SK-N-SH treated with all-trans-retinoic acid at 6 μM for 48 hours (cell line): ENCODE results near the gene PRR29.

Experiments used
- ATAC-seq: fragments of 200-7000 bp; cut with Tn5 transposase; 3 replicates; pipeline ENCODE4 v1.9.1; 2020; ENCODE audit warnings: mild to moderate bottlenecking, moderate library complexity
- BACH2 ChIP-seq: fragments of 250-450 bp; sonication (Bioruptor Pico); IDR thresholded peaks from 2 replicates; pipeline ENCODE4 v1.9.0; 2021; ENCODE audit warnings: mild to moderate bottlenecking, borderline replicate concordance
- CREB5 ChIP-seq: fragments of 250-450 bp; sonication (Bioruptor Pico); IDR thresholded peaks from 2 replicates; pipeline ENCODE4 v1.5.1; 2020; ENCODE audit warnings: low read depth, mild to moderate bottlenecking, moderate library complexity
- CSDC2 ChIP-seq: fragments of 250-450 bp; sonication (Bioruptor Pico); IDR thresholded peaks from 2 replicates; pipeline ENCODE4 v1.5.0; 2020; ENCODE audit warnings: mild to moderate bottlenecking, moderate library complexity
- CSRNP3 ChIP-seq: fragments of 250-450 bp; sonication (Bioruptor Pico); IDR thresholded peaks from 2 replicates; pipeline ENCODE4 v1.5.1; 2021; ENCODE audit warnings: mild to moderate bottlenecking, moderate library complexity
- ESRRG ChIP-seq: fragments of 250-450 bp; sonication (Bioruptor Pico); IDR thresholded peaks from 2 replicates; pipeline ENCODE4 v1.6.1; 2021; ENCODE audit warnings: mild to moderate bottlenecking
- GLIS3 ChIP-seq: fragments of 250-450 bp; sonication (Bioruptor Pico); IDR thresholded peaks from 2 replicates; pipeline ENCODE4 v1.5.0; 2020; ENCODE audit warnings: mild to moderate bottlenecking, moderate library complexity
- ISL1 ChIP-seq: fragments of 250-450 bp; sonication (Bioruptor Pico); IDR thresholded peaks from 2 replicates; pipeline ENCODE4 v2.1.2; 2022; ENCODE audit warnings: mild to moderate bottlenecking, moderate library complexity
- OSR1 ChIP-seq: fragments of 250-450 bp; sonication (Bioruptor Pico); IDR thresholded peaks from 2 replicates; pipeline ENCODE4 v1.8.0; 2022; ENCODE audit warnings: moderate library complexity, mild to moderate bottlenecking, inconsistent platforms
- PATZ1 ChIP-seq: fragments of 250-450 bp; sonication (Bioruptor Pico); IDR thresholded peaks from 2 replicates; pipeline ENCODE4 v1.8.0; 2020; ENCODE audit warnings: mild to moderate bottlenecking, moderate library complexity, borderline replicate concordance
- POU6F1 ChIP-seq: fragments of 250-450 bp; sonication (Bioruptor Pico); IDR thresholded peaks from 2 replicates; pipeline ENCODE4 v1.8.0; 2021; ENCODE audit warnings: low read depth, mild to moderate bottlenecking, moderate library complexity, borderline replicate concordance
- PPARA ChIP-seq: fragments of 250-450 bp; sonication (Bioruptor Pico); IDR thresholded peaks from 2 replicates; pipeline ENCODE4 v1.5.0; 2020; ENCODE audit warnings: mild to moderate bottlenecking, borderline replicate concordance
- RARB ChIP-seq: fragments of 250-450 bp; sonication (Bioruptor Pico); IDR thresholded peaks from 2 replicates; pipeline ENCODE4 v1.8.0; 2021; ENCODE audit warnings: mild to moderate bottlenecking, moderate library complexity
- TCF4 ChIP-seq: fragments of 250-450 bp; sonication (Bioruptor Pico); IDR thresholded peaks from 2 replicates; pipeline ENCODE4 v1.8.0; 2021; ENCODE audit warnings: mild to moderate bottlenecking, moderate library complexity, borderline replicate concordance
- TOX ChIP-seq: fragments of 250-450 bp; sonication (Bioruptor Pico); IDR thresholded peaks from 2 replicates; pipeline ENCODE4 v1.8.0; 2021; ENCODE audit warnings: mild to moderate bottlenecking, moderate library complexity, borderline replicate concordance
- ZC3H10 ChIP-seq: fragments of 250-450 bp; sonication (Bioruptor Pico); IDR thresholded peaks from 2 replicates; pipeline ENCODE4 v1.5.1; 2021; ENCODE audit warnings: mild to moderate bottlenecking, moderate library complexity
- ZFP3 ChIP-seq: fragments of 250-450 bp; sonication (Bioruptor Pico); IDR thresholded peaks from 2 replicates; pipeline ENCODE4 v1.5.0; 2020; ENCODE audit warnings: mild to moderate bottlenecking, moderate library complexity
- ZFP30 ChIP-seq: fragments of 450-650 bp; formaldehyde crosslinking; IDR thresholded peaks from 2 replicates; pipeline ENCODE4 v1.5.0; 2022; ENCODE audit warnings: mild to moderate bottlenecking, moderate library complexity
- ZNF565 ChIP-seq: fragments of 450-650 bp; formaldehyde crosslinking; conservative IDR thresholded peaks from 2 replicates; pipeline ENCODE4 v1.5.0; 2020; ENCODE audit warnings: low read depth, mild to moderate bottlenecking, moderate library complexity

The PRR29 gene

GRCh38 chr17:64001763-64002529 is 3.8 kb downstream of the PRR29 start:
- no peak for ATAC-seq
- TF ChIP-seq ZNF565 (CRISPR knock-in tag): no peak
- TF ChIP-seq OSR1 (CRISPR knock-in tag): no peak
- TF ChIP-seq CREB5 (CRISPR knock-in tag): no peak
- TF ChIP-seq GLIS3: no peak
- no peak for TF ChIP-seq POU6F1 (CRISPR knock-in tag)
- no peak for TF ChIP-seq ZC3H10 (CRISPR knock-in tag)
- TF ChIP-seq, all 23 proteins: peak for 0

- TF ChIP-seq ZC3H10 (CRISPR knock-in tag) (no peak), ZNF565 (CRISPR knock-in tag) (no peak), ISL1 (CRISPR knock-in tag) (no peak), TCF4 (no peak), BACH2 (CRISPR knock-in tag) (no peak), CSDC2 (CRISPR knock-in tag) (no peak), ZFP3 (CRISPR knock-in tag) (no peak), ESRRG (CRISPR knock-in tag) (no peak)
- ATAC-seq: no peak
These were observed 4.7 kb downstream of the PRR29 start for GRCh38 chr17:64002658-64003525.

GRCh38 chr17:64003526-64004121 is 5.5 kb downstream of the PRR29 start:
- no peak for TF ChIP-seq CSRNP3 (CRISPR knock-in tag)
- TF ChIP-seq TOX (CRISPR knock-in tag): no peak
- TF ChIP-seq ZFP30 (CRISPR knock-in tag): no peak
- no peak for TF ChIP-seq RARB (CRISPR knock-in tag)
- no peak for TF ChIP-seq PPARA (CRISPR knock-in tag)
- no peak for TF ChIP-seq CSDC2 (CRISPR knock-in tag)
- no peak for ATAC-seq

GRCh38 chr17:64004218-64004770 is 6.1 kb downstream of the PRR29 start:
- TF ChIP-seq ESRRG (CRISPR knock-in tag) (no peak), ISL1 (CRISPR knock-in tag) (no peak), ZC3H10 (CRISPR knock-in tag) (no peak), CSRNP3 (CRISPR knock-in tag) (no peak), ZFP3 (CRISPR knock-in tag) (no peak), ZNF565 (CRISPR knock-in tag) (no peak), PATZ1 (no peak), BACH2 (CRISPR knock-in tag) (no peak)
- ATAC-seq: no peak
